Neuron (in vitro differentiated cells): ENCODE results near the gene AATK.
"Not testable (repeated sequence)": the region's sequence is repeated elsewhere in the genome, so short reads cannot be mapped to it uniquely, and the experiment has no call there.

Experiments
- H2AFZ ChIP-seq: one replicate; pipeline ENCODE4 v1.6.1; 2013; ENCODE audit warnings: low read depth, mild to moderate bottlenecking, inconsistent platforms, low read length, moderate library complexity
- H3K27me3 ChIP-seq: one replicate; pipeline ENCODE4 v1.6.1; 2013; ENCODE audit warnings: low read length; ENCODE audit not compliant: insufficient read depth
- H3K36me3 ChIP-seq: one replicate; pipeline ENCODE4 v1.6.1; 2013; ENCODE audit warnings: low read length; ENCODE audit not compliant: insufficient read depth
- H3K4me1 ChIP-seq: one replicate; pipeline ENCODE4 v1.6.1; 2013; ENCODE audit warnings: low read length; ENCODE audit not compliant: insufficient read depth
- H3K4me3 ChIP-seq: 2 replicates; pipeline ENCODE4 v1.5.1; 2013; ENCODE audit warnings: mild to moderate bottlenecking, low read length, moderate library complexity
- H3K9me3 ChIP-seq: one replicate; pipeline ENCODE4 v1.6.1; 2013; ENCODE audit warnings: low read length

Gene AATK

DNA sequence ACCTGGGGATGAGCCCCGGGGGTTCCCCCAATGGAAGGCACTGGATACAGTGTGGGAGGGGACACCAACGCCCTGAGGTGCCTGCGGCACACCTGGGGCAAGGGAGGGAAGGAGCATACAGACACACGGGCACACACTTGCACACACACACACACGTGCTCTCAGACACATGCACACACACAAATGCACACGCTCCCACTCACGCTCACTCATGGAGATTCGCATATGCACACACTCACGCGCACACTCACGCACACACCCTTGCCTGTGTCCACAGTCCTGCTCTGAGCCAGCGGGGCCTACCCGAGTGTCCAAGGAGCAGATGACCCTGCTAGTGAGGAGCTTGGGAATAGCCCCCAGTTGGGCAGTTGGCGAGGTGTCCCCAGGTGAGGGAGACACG, 17.4 kb downstream of the AATK start:
- Histone ChIP-seq H2AFZ (no peak overlapping the region), H3K27me3 (no peaks in the 10 kb centered on the region), H3K9me3 (no peaks in the 10 kb centered on the region), H3K36me3 (no peaks in the 10 kb centered on the region), H3K4me3 (no peak overlapping the region), H3K4me1 (peaks cover 8% of the 10 kb centered on the region)

DNA sequence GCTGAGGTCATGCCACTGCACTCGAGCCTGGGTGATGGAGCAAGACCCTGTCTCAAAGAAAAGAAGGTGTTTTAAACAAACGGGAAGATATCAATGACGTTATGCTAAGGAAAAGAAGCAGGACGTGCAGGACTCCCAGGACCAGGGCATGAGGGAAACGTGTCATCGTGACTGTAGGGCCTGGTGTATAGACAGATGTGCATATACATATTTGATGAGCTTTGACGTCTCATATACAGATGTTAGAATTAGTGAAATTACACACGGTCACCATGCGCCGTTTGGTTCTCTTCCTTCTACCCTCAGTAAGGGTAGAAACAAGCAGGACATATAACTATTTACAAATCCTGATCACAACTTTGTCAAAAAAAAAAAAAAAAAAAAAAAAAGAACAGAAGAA, 18.3 kb downstream of the AATK start:
- H2AFZ ChIP-seq, result no peak overlapping the region
- no peaks in the 10 kb centered on the region for H3K36me3 ChIP-seq
- H3K4me1 ChIP-seq, result peaks cover 12% of the 10 kb centered on the region
- no peaks in the 10 kb centered on the region for H3K9me3 ChIP-seq
- H3K27me3 ChIP-seq, result no peaks in the 10 kb centered on the region
- H3K4me3 ChIP-seq, result no peak overlapping the region

DNA sequence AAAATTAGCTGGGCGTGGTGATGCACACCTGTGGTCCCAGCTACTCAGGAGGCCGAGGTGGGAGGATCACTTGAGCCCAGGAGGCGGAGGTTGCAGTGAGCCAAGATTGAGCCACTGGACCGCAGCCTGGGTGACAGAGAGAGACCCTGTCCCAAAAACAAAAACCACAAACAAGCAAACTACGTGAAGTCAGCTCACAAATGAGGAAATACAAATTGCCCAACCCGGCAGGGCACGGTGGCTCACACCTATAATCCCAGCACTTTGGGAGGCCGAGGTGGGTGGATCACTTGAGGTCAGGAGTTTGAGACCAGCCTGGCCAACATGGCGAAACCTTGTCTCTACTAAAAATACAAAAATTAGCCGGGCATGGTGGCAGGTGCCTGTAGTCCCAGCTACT, 19.8 kb downstream of the AATK start:
- not testable (repeated sequence) for H3K4me3 ChIP-seq, H3K36me3 ChIP-seq, H2AFZ ChIP-seq, H3K9me3 ChIP-seq, H3K27me3 ChIP-seq
- peaks cover 12% of the 10 kb centered on the region for H3K4me1 ChIP-seq

DNA sequence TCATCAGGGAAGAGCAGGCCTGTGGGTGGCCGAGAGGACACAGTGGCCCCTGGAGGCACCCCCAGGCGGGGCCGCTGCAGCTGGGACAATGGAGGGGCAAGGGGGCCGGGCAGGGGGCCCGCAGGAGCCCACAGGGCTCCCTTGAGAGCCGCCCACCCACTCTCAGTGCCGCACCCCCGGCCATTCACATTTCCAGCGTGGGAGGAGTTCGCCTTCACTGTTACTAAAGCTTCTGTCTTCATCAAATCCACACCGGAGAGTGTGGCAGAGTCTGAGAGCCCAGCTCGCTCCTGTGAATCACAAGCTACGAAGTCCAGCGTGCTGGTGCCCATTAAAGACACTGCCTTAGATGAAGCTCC, 21.6 kb downstream of the AATK start:
- no peak overlapping the region for H2AFZ ChIP-seq
- no peaks in the 10 kb centered on the region for H3K9me3 ChIP-seq
- no peak overlapping the region for H3K4me3 ChIP-seq
- no peaks in the 10 kb centered on the region for H3K27me3 ChIP-seq
- H3K36me3 ChIP-seq, result no peaks in the 10 kb centered on the region
- peaks cover 12% of the 10 kb centered on the region for H3K4me1 ChIP-seq

DNA sequence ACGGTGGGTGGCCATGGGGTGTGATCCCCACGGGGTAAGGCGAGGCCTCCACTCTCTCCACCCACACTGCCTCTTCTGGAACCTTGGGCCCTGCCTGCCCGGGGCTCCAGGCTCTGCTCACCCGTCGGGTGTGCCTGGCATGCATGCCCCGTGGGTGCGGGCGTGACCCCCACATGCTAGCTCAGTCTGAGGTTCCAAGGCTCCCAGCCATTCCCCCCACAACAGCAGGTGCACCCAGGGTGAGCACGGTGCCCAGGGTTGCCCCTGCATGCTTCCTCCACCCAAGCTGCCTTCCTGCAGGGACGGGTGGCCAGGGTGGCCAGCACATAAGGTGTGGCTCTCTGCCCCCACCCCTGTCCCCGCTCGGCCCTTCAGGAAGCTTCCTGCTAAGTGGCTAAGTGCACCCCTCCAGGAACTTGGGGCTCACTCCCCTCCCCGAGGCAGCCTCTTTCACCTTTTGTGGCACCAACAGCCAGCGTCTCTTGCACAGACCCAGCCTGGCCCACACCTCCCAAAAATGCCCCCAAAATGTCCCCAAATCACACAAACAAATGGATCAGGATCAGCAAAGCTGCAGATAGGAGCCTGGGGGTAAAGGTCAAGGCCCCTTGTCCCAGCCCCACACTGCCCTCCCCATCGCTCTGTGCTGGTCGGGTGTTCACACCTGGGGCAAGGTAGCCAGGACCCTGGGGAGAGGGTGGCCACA, 22.2 kb downstream of the AATK start:
- peaks cover 12% of the 10 kb centered on the region for H3K4me1 ChIP-seq
- H3K4me3 ChIP-seq, result no peak overlapping the region
- no peaks in the 10 kb centered on the region for H3K36me3 ChIP-seq
- no peaks in the 10 kb centered on the region for H3K9me3 ChIP-seq
- H3K27me3 ChIP-seq, result no peaks in the 10 kb centered on the region
- no peak overlapping the region for H2AFZ ChIP-seq

DNA sequence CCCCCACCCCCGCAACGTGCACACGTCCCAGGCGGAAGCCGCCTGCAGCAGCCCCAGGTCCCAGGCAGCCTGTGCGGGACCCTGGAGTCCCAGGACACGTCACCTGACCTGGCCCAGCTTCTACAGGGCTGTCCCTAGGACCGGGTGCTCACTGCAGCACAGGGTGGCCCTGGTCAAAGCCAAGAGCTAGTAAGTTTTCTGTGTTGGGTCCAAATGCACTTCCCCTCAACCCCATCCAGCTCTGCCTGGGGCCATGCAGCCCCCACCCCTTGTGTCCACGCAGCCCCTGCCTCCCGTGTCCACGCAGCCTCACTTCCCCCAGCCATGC, 22.9 kb downstream of the AATK start:
- Histone ChIP-seq H3K4me1 (peaks cover 12% of the 10 kb centered on the region), H3K27me3 (no peaks in the 10 kb centered on the region), H3K36me3 (no peaks in the 10 kb centered on the region), H2AFZ (no peak overlapping the region), H3K9me3 (no peaks in the 10 kb centered on the region), H3K4me3 (no peak overlapping the region)

DNA sequence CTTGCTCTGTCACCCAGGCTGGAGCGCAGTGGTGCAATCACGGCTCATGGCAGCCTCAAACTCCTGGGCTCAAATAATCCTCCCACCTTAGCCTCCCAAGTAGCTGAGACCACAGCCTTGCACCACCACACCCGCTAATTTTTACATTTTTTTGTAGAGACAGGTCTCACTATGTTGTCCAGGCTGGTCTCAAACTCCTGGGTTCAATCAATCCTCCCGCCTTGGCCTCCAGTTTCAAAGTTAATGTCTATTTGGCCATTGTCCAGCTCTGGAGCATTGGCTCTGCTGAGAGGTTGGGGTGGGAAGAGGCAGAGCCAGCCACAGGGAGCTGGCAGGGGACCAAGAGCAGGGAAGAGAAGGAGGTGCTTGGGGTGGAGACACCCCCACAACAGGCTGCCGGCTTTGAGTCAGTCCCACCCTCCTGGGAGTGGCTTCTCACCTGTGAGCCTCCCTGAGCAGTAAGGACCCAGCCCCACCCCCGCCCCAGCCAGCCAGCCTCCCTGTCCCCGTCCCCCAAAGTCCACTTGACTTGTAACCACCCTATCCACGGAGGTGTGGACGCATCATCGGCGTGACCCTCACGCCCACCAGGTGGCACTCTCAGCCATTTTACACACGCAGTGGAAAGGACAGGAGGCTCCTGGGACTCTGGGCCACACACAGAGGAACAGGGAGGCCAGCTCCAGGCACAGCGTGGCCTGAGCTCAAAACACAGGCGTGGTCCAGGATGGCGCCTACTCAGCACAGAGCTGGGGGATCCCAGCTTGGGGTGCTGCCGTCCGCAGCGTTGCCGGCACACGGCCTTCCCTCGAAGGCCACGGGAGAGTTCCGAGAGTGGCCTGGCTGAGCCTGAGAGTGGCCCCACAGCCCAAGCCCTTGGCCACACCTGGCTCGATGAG, 23.5 kb downstream of the AATK start:
- Histone ChIP-seq H3K9me3 (no peaks in the 10 kb centered on the region), H3K36me3 (no peaks in the 10 kb centered on the region), H3K4me1 (peaks cover 12% of the 10 kb centered on the region), H3K27me3 (no peaks in the 10 kb centered on the region), H3K4me3 (no peak overlapping the region), H2AFZ (no peak overlapping the region)

DNA sequence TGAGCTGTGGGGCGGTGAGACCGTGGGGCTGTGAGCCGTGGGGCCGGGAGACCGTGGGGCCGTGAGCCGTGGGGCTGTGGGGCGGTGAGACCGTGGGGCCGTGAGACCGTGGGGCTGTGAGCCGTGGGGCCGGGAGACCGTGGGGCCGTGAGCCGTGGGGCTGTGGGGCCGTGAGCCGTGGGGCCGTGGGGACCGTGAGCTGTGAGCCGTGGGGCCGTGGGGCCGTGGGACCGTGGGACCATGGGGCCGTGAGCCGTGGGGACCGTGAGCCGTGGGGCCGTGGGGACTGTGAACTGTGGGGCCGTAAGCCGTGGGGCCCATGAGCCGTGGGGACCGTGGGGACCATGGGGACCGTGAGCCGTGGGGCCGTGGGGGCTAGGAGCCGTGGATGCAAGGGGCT, 25.3 kb downstream of the AATK start:
- peaks cover 12% of the 10 kb centered on the region for H3K4me1 ChIP-seq
- no peak overlapping the region for H2AFZ ChIP-seq
- H3K36me3 ChIP-seq, result no peaks in the 10 kb centered on the region
- H3K9me3 ChIP-seq, result no peaks in the 10 kb centered on the region
- H3K27me3 ChIP-seq, result no peaks in the 10 kb centered on the region
- no peak overlapping the region for H3K4me3 ChIP-seq

DNA sequence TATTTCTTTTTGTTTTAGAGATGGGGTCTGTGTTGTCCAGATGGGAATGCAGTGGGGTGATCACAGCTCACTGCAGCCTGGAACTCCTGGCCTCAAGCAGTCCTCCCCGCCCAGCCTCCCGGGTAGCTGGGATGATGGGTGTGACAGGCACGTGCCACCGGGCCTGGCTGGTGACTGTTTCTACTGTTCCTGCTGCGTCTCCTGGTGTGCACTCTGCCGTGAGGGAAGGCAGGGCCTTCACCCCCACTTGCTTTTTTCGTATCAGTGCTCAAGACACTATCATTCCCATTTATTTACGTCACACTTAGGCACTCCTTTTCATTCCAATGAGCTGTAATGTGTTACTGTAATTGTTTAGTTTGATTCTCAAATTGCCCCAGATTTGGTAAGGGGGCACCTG, 26.0 kb downstream of the AATK start:
- H3K4me1 ChIP-seq, result peaks cover 12% of the 10 kb centered on the region
- H3K27me3 ChIP-seq, result no peaks in the 10 kb centered on the region
- no peaks in the 10 kb centered on the region for H3K36me3 ChIP-seq
- no peak overlapping the region for H2AFZ ChIP-seq
- no peak overlapping the region for H3K4me3 ChIP-seq
- H3K9me3 ChIP-seq, result no peaks in the 10 kb centered on the region

DNA sequence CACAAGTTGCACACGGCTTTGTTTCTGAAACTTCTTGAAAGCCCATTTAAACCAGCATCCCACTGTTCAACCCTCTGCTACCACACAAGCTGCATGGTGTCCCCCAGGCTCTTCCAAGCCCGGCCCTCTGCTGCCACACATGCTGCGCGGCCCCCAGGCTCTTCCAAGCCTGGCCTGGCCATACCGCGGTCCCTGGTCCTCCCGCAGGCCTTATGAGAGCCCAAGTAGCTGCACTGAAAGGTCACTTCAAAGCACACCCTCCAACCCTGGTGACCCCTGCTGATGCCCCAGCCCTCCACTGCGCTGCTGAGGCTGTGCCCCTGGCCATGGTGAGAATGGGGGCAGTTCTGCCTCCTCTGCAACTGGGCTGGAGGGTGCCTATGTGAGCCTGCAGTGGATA, 26.6 kb downstream of the AATK start:
- Histone ChIP-seq H3K27me3 (no peaks in the 10 kb centered on the region), H2AFZ (no peak overlapping the region), H3K4me3 (no peak overlapping the region), H3K9me3 (no peaks in the 10 kb centered on the region), H3K4me1 (peaks cover 11% of the 10 kb centered on the region), H3K36me3 (no peaks in the 10 kb centered on the region)

DNA sequence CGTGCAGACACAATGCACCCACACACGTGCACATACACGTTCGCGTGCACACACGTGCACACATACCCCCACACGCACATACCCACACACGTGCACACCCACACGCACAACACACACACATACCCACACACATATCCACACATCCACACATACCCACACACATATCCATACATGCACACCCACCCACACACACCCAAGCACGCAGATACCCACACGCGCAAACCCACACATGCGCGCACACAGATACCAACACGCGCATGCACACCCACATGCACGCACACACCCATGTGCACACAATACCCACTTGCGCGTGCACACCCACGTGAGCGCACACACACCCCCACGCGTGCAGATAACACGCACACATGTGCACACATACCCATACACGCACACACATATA, 27.5 kb downstream of the AATK start:
- Histone ChIP-seq H3K27me3 (no peaks in the 10 kb centered on the region), H3K9me3 (no peaks in the 10 kb centered on the region), H3K36me3 (no peaks in the 10 kb centered on the region), H2AFZ (no peak overlapping the region), H3K4me3 (no peak overlapping the region), H3K4me1 (peaks cover 6% of the 10 kb centered on the region)

DNA sequence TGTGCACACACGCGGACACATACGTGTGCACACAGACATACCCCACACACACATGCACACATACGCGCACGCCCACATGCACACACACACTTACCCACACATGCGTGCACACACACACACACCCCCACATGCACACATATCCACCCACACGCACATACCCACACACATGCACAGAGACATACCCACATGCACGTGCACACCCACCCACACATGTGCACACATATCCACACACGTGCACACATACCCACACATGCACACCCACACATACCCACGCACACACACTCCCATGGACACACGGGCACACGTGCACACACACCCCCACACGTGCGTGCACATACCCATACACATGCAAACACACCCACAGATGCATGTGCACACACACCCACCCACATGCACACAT, 27.9 kb downstream of the AATK start:
- H3K4me3 ChIP-seq, result no peak overlapping the region
- H3K27me3 ChIP-seq, result no peaks in the 10 kb centered on the region
- no peaks in the 10 kb centered on the region for H3K36me3 ChIP-seq
- H3K9me3 ChIP-seq, result no peaks in the 10 kb centered on the region
- no peak overlapping the region for H2AFZ ChIP-seq
- H3K4me1 ChIP-seq, result peaks cover 9% of the 10 kb centered on the region

DNA sequence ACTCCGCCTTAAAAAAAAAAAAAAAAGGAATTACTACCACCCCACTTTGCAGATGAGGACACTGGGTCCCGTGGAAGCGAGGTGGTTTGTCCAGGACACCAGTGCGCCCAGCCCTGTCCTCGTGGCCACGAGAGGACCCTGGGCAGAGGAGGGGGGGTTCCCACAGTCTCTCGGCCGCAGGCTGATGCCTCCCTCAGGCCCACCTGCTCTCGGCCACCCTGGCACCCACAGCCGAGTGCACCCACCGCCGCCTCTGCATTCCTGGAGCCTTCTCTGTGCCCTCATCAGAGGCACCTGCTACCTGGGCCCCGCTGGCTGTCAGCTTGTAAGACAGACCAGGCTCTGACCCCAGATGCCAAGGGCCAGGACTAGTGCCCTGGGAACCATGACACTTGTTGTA, 28.8 kb downstream of the AATK start:
- no peaks in the 10 kb centered on the region for H3K36me3 ChIP-seq

DNA sequence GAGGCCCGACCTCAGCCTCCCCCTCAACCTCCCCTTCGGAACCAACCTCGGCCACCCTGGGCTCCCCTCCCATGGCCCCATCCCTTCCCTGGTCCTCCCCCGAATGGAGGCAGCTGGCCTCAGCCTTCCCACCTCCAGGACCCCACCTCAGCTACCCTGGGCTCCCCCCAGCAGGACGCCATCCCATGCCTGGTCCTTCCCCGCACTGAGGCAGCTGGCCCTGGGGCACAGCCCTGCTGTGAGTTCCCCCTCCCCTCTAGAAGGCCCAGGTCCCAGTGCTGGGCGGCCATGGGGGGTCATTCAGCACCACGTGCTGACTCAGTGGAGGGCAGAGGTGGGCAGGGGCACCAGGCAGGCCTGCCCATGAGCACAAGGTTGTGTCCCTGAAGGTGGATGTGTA, 29.7 kb downstream of the AATK start:
- Histone ChIP-seq H3K27me3 (no peaks in the 10 kb centered on the region), H3K4me3 (no peak overlapping the region), H3K9me3 (no peaks in the 10 kb centered on the region), H2AFZ (no peak overlapping the region), H3K36me3 (no peaks in the 10 kb centered on the region), H3K4me1 (peaks cover 14% of the 10 kb centered on the region)

More for the DNA sequence above, 28.8 kb downstream of the AATK start:
- no peaks in the 10 kb centered on the region for H3K27me3 ChIP-seq
- no peak overlapping the region for H2AFZ ChIP-seq
- no peak overlapping the region for H3K4me3 ChIP-seq
- peaks cover 12% of the 10 kb centered on the region for H3K4me1 ChIP-seq
- no peaks in the 10 kb centered on the region for H3K9me3 ChIP-seq
